ENCODE results near the gene KATNAL1.

KATNAL1 gene

GRCh38 chr13:30352121-30352520 is 44.8 kb upstream of the KATNAL1 start:
- DNase-seq (ENCODE audit: low spot score) = no peak
- in situ Hi-C loops (cut with MboI; ENCODE audit: low sequenced_read_pairs, unreplicated experiment) = no loop called here
- no peak for TF ChIP-seq CTCF (IDR thresholded peaks at IDR 0.05; ENCODE audit: borderline replicate concordance, control extremely low read depth, extremely low read depth, insufficient read depth, missing control alignments)

- in situ Hi-C loops (cut with MboI; ENCODE audit: low sequenced_read_pairs, unreplicated experiment) = no loop called here
- no peak for DNase-seq (ENCODE audit: low spot score)
- TF ChIP-seq CTCF (IDR thresholded peaks at IDR 0.05; ENCODE audit: borderline replicate concordance, control extremely low read depth, extremely low read depth, insufficient read depth, missing control alignments) = no peak
Measured at GRCh38 chr13:30346789-30347167, 39.4 kb upstream of the KATNAL1 start.

- in situ Hi-C loops (cut with MboI; ENCODE audit: low sequenced_read_pairs, unreplicated experiment) = no loop called here
- DNase-seq (ENCODE audit: low spot score) = peak; percentile 29
- no peak for TF ChIP-seq CTCF (IDR thresholded peaks at IDR 0.05; ENCODE audit: borderline replicate concordance, control extremely low read depth, extremely low read depth, insufficient read depth, missing control alignments)
Measured at GRCh38 chr13:30346153-30346788, 38.9 kb upstream of the KATNAL1 start.

GRCh38 chr13:30345426-30346100 is 38.2 kb upstream of the KATNAL1 start:
- DNase-seq (ENCODE audit: low spot score) = no peak
- no peak for TF ChIP-seq CTCF (IDR thresholded peaks at IDR 0.05; ENCODE audit: borderline replicate concordance, control extremely low read depth, extremely low read depth, insufficient read depth, missing control alignments)
- in situ Hi-C loops (cut with MboI; ENCODE audit: low sequenced_read_pairs, unreplicated experiment) = no loop called here

GRCh38 chr13:30341815-30342570 is 34.6 kb upstream of the KATNAL1 start:
- in situ Hi-C loops (cut with MboI; ENCODE audit: low sequenced_read_pairs, unreplicated experiment) = no loop called here
- DNase-seq (ENCODE audit: low spot score) = no peak
- no peak for TF ChIP-seq CTCF (IDR thresholded peaks at IDR 0.05; ENCODE audit: borderline replicate concordance, control extremely low read depth, extremely low read depth, insufficient read depth, missing control alignments)

- no peak for TF ChIP-seq CTCF (IDR thresholded peaks at IDR 0.05; ENCODE audit: borderline replicate concordance, control extremely low read depth, extremely low read depth, insufficient read depth, missing control alignments)
- DNase-seq (ENCODE audit: low spot score) = no peak
- in situ Hi-C loops (cut with MboI; ENCODE audit: low sequenced_read_pairs, unreplicated experiment) = no loop called here
Measured at GRCh38 chr13:30340331-30341250, 33.2 kb upstream of the KATNAL1 start.

Measured in GM13976 (cell line).